PC-3 (cell line): ENCODE data around the gene SLC26A11. TPM values are rescaled to one million over a fixed set of nuclear protein-coding genes. Genes with fewer than 3 reads are reported as not detected.

Experiments used
- ATAC-seq: fragments of 200-7000 bp; cut with Tn5 transposase; 2 replicates; pipeline ENCODE4 v1.9.1; 2020; ENCODE audit warnings: mild to moderate bottlenecking, moderate library complexity
- BruUV-seq: library from RNA; stranded (reverse); fragments of 400-500 nt; replicated peaks from 2 replicates; lab custom pipeline; 2021; lab: Mats Ljungman, UMichigan
- CTCF ChIA-PET: fragments of 300-600 bp; sonication (Branson Sonifier 250); formaldehyde crosslinking; loops from one replicate; lab custom pipeline; 2022; ENCODE audit warnings: antibody characterized with exemption; lab: Charles Lee
- POLR2A ChIA-PET: fragments of 300-600 bp; sonication (Branson Sonifier 250); formaldehyde crosslinking; loops from one replicate; lab custom pipeline; 2022; ENCODE audit warnings: antibody characterized with exemption; ENCODE audit not compliant: unreplicated experiment; lab: Charles Lee
- DNase-seq: peaks from one replicate; pipeline ENCODE4 v3.0.0-alpha.2; 2015
- H2AFZ ChIP-seq: fragments of 300-600 bp; sonication (generic); 2 replicates; pipeline ENCODE4 v1.6.0; 2016; ENCODE audit warnings: antibody characterized with exemption, low read length
- H3F3A ChIP-seq: fragments of 300-600 bp; sonication (generic); one replicate; pipeline ENCODE4 v1.6.0; 2017; ENCODE audit warnings: antibody characterized with exemption, low read length, control low read depth, mild to moderate bottlenecking; ENCODE audit not compliant: unreplicated experiment
- H3K27ac ChIP-seq: fragments of 300-600 bp; sonication (generic); 2 replicates; pipeline ENCODE4 v1.5.1; 2016; ENCODE audit warnings: mild to moderate bottlenecking, low read length
- H3K27me3 ChIP-seq: fragments of 300-600 bp; sonication (generic); 2 replicates; pipeline ENCODE4 v1.6.1; 2016; ENCODE audit warnings: low read length, mixed read lengths
- H3K36me3 ChIP-seq: fragments of 300-600 bp; sonication (generic); 2 replicates; pipeline ENCODE4 v1.6.1; 2016; ENCODE audit warnings: low read depth, mixed run types, low read length, mixed read lengths
- H3K4me1 ChIP-seq: fragments of 300-600 bp; sonication (generic); 2 replicates; pipeline ENCODE4 v1.5.1; 2016; ENCODE audit warnings: low read length; ENCODE audit not compliant: insufficient read depth
- H3K4me2 ChIP-seq: fragments of 300-600 bp; sonication (generic); 2 replicates; pipeline ENCODE4 v1.6.0; 2016; ENCODE audit warnings: low read length
- H3K4me3 ChIP-seq: fragments of 300-600 bp; sonication (generic); 2 replicates; pipeline ENCODE4 v1.5.1; 2016; ENCODE audit warnings: mild to moderate bottlenecking, low read length, mixed read lengths
- H3K79me2 ChIP-seq: fragments of 300-600 bp; sonication (generic); 2 replicates; pipeline ENCODE4 v1.6.1; 2017; ENCODE audit warnings: low read length, mixed read lengths
- H3K9ac ChIP-seq: fragments of 300-600 bp; sonication (generic); 2 replicates; pipeline ENCODE4 v1.6.0; 2016; ENCODE audit warnings: mild to moderate bottlenecking, low read length
- H3K9me2 ChIP-seq: fragments of 300-600 bp; sonication (generic); replicated peaks from 2 replicates; pipeline ENCODE4 v1.6.1; 2016; ENCODE audit warnings: mixed run types, low read length, mixed read lengths
- H3K9me3 ChIP-seq: fragments of 300-600 bp; sonication (generic); 2 replicates; pipeline ENCODE4 v1.6.1; 2016; ENCODE audit warnings: low read length, mixed read lengths
- H4K20me1 ChIP-seq: fragments of 300-600 bp; sonication (generic); 2 replicates; pipeline ENCODE4 v1.6.1; 2016; ENCODE audit warnings: low read length, mixed read lengths
- CTCF ChIP-seq: fragments of 300-600 bp; sonication (generic); conservative IDR thresholded peaks from 2 replicates; pipeline ENCODE4 v1.5.1; 2017; ENCODE audit warnings: antibody characterized with exemption, low read depth, mild to moderate bottlenecking, low read length
- EZH2 ChIP-seq: fragments of 300-600 bp; sonication (generic); IDR thresholded peaks from one replicate; pipeline ENCODE4 v1.6.1; 2017; ENCODE audit warnings: antibody characterized with exemption, mild to moderate bottlenecking, low read length; ENCODE audit not compliant: unreplicated experiment
- EZH2phosphoT487 ChIP-seq: fragments of 300-600 bp; sonication (generic); IDR thresholded peaks from 2 replicates; pipeline ENCODE4 v1.6.1; 2018; ENCODE audit warnings: mild to moderate bottlenecking, antibody characterized with exemption, low read length, borderline replicate concordance
- intact Hi-C: fragments of 100-400 bp; cut with micrococcal nuclease; formaldehyde crosslinking; loops from 2 replicates; pipeline ENCODE4 v1.9.0; 2023
- total RNA-seq: library from RNA; depleted of rRNA; stranded (reverse); fragments of >200 nt; gene quantifications from 2 replicates; pipeline ENCODE4 v1.2.3, GENCODE V29; 2014

The SLC26A11 gene
- total RNA-seq, 1 experiment from 2014 or later = 18.4 TPM

- H3K36me3 ChIP-seq = peaks cover 27% of the 10 kb centered on the region
- no peak overlapping the region for H3K27ac ChIP-seq
- TF ChIP-seq EZH2phosphoT487 (no peak), CTCF (no peak), EZH2 (no peak)
- H3K4me2 ChIP-seq = no peak overlapping the region
- peaks cover 22% of the 10 kb centered on the region for H3K9me3 ChIP-seq
- H4K20me1 ChIP-seq = no peaks in the 10 kb centered on the region
- H3K9me2 ChIP-seq = no peaks in the 10 kb centered on the region
- H3K27me3 ChIP-seq = no peaks in the 10 kb centered on the region
- no peak for DNase-seq
- intact Hi-C loops = no loop called here
- no peaks in the 10 kb centered on the region for H3F3A ChIP-seq
- H3K79me2 ChIP-seq = no peaks in the 10 kb centered on the region
- ChIA-PET POLR2A (no interaction called here), CTCF (interaction anchor here (0.7 kb wide), 1 partner anchor 1164 kb away, joined by 5 read pairs; no protein-coding TSS in a partner anchor)
- no peak for ATAC-seq
- no peak overlapping the region for H3K4me3 ChIP-seq
- no peaks in the 10 kb centered on the region for H3K4me1 ChIP-seq
- no peak overlapping the region for H2AFZ ChIP-seq
- BruUV-seq = no TSS peak
- H3K9ac ChIP-seq = no peak overlapping the region
Measured at GRCh38 chr17:80229011-80229410, 8.8 kb downstream of the SLC26A11 start.

DNA sequence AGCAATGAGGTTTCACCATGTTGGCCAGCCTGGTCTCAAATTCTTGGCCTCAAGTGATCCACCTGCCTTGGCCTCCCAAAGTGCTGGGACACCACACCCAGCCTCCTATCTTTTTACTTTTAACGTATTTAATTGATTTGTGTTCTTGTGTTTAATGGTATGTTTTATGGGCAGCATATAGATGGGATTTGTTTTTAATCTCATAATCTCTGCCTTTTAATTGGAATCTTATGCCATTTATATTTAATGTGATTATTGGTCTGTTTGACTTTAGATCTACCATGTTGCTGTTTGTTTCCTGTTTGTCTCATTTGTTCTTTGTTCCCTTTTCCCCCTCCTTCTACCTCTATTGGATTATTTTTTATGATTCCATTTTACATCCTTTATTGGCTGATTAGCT is 12.2 kb downstream of the SLC26A11 start:
- H3K4me2 ChIP-seq = no peak overlapping the region
- ChIA-PET CTCF (no interaction called here), POLR2A (no interaction called here)
- H3K79me2 ChIP-seq = no peaks in the 10 kb centered on the region
- H3K9me3 ChIP-seq = peaks cover 22% of the 10 kb centered on the region
- no peak overlapping the region for H3K9ac ChIP-seq
- intact Hi-C loops = no loop called here
- TF ChIP-seq EZH2 (no peak), CTCF (no peak), EZH2phosphoT487 (no peak)
- no peaks in the 10 kb centered on the region for H3K4me1 ChIP-seq
- H4K20me1 ChIP-seq = no peaks in the 10 kb centered on the region
- no peaks in the 10 kb centered on the region for H3F3A ChIP-seq
- H3K27me3 ChIP-seq = no peaks in the 10 kb centered on the region
- no peak overlapping the region for H3K4me3 ChIP-seq
- no peaks in the 10 kb centered on the region for H3K9me2 ChIP-seq
- BruUV-seq = no TSS peak
- no peak for ATAC-seq
- H3K36me3 ChIP-seq = peaks cover 30% of the 10 kb centered on the region
- H3K27ac ChIP-seq = no peak overlapping the region
- DNase-seq = no peak
- no peak overlapping the region for H2AFZ ChIP-seq

- DNase-seq = no peak
- Histone ChIP-seq H3K4me3 (no peak overlapping the region), H4K20me1 (no peaks in the 10 kb centered on the region), H3K9me3 (peaks cover 22% of the 10 kb centered on the region), H3K27ac (no peak overlapping the region), H3F3A (no peaks in the 10 kb centered on the region), H3K4me2 (no peak overlapping the region), H3K4me1 (no peaks in the 10 kb centered on the region), H3K9me2 (no peaks in the 10 kb centered on the region), H3K9ac (no peak overlapping the region), H2AFZ (no peak overlapping the region), H3K79me2 (no peaks in the 10 kb centered on the region), H3K27me3 (no peaks in the 10 kb centered on the region), H3K36me3 (peaks cover 30% of the 10 kb centered on the region)
- no peak for TF ChIP-seq EZH2
- no peak for TF ChIP-seq EZH2phosphoT487
- no peak for TF ChIP-seq CTCF
- BruUV-seq = no TSS peak
- intact Hi-C loops = no loop called here
- POLR2A ChIA-PET = no interaction called here
- CTCF ChIA-PET = no interaction called here
- no peak for ATAC-seq
Measured at GRCh38 chr17:80233202-80233601, 13.0 kb downstream of the SLC26A11 start.
